Liver (tissue), 3 donors: ENCODE measurements around the gene ILF3.

Experiments
- ATF3 ChIP-seq: IDR thresholded peaks from 2 replicates; pipeline ENCODE4 v1.6.1; 2016; ENCODE audit warnings: antibody characterized with exemption
- CTCF ChIP-seq: fragments of 150-350 bp; IDR thresholded peaks from 2 replicates; pipeline ENCODE4 v1.5.1; 2017; ENCODE audit warnings: improper control_type of control experiment, low read depth, low read length; ENCODE audit not compliant: missing input control
- EGR1 ChIP-seq, 2 donors: IDR thresholded peaks; 2 replicates each; pipeline ENCODE4 v1.6.1; 2016 to 2018; ENCODE audit warnings: antibody characterized with exemption in 2 of 2, low read depth in 2 of 2
- MAX ChIP-seq: IDR thresholded peaks from 2 replicates; pipeline ENCODE4 v1.6.1; 2016; ENCODE audit warnings: antibody characterized with exemption
- donor health status: healthy.
- donor health status: healthy.

GRCh38 chr19:10615429-10616023 lies 38.6 kb upstream of the ILF3 start:
- no peak for TF ChIP-seq CTCF
- TF ChIP-seq ATF3, result no peak
- no peak for TF ChIP-seq MAX
- TF ChIP-seq EGR1 (IDR thresholded peaks at IDR 0.05; ENCODE audit: low read depth in 2 of 2), result no peak
